ENCODE data around the gene DPYSL3.

Gene DPYSL3

GRCh38 chr5:147360816-147361215 lies 149.1 kb downstream of the DPYSL3 start:
- DNase-seq = no peak

DNA sequence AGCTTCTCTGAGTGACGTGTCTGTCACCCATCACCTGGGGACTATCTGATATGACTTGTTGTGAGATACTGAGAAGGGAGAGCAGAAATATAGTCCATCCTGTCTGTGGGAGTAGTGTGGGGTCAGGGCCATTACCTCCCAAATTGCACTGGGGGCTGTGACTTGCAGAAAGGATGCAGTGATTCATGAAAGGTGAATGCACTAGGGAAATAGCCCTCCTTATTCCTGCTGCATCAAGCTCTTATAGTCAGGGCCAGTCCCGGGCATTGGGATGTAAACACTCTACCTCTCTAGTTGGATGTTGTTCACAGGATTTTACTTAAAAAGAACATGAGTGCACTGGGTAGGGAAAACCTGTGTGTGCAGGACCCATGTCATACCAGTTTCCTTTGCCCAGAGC lies 150.3 kb downstream of the DPYSL3 start:
- no peak for DNase-seq

DNA sequence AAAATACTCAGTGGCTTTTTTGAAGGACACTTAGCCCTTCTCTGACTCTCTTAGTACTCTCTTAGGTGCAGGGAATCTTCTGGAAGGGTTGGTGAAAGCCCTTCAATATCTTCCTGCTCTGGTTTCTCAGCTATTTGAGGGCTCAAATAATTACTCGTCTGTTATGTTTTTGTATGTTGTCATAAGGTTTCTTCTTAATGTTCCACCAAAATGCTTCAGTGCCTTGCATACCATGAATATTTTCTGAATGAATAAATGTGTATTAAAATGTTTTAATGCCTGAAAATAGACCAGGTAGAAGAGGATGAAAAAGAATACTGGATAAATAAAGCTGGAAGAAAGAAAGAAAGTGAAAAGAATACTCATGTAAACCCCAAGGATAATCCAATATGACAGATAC lies 150.8 kb downstream of the DPYSL3 start:
- DNase-seq = no peak

DNA sequence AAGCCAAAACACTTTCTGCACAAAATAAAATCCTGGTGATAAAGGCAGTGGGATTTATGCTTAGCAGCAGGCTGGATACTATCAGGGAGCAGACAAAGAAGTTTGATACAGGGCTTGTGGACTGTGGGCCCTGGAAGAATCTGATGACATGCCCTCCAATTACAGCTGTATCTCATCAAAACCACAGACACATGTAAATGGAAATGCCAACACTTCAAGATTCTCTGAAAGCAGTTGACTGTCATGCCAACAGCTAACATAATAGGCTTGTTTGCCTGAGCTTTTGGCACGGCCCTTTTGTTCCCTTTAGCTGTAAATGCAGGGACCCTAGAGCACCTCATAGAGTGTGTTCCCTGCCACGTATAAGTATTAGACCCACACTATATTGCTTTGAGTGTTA lies 160.6 kb downstream of the DPYSL3 start:
- no peak for DNase-seq

- DNase-seq = no peak
Observed at GRCh38 chr5:147348451-147348850, 161.4 kb downstream of the DPYSL3 start.

- DNase-seq = no peak
Observed at GRCh38 chr5:147348046-147348445, 161.8 kb downstream of the DPYSL3 start.

GRCh38 chr5:147346006-147346561 lies 163.8 kb downstream of the DPYSL3 start:
- no peak for DNase-seq

GRCh38 chr5:147344861-147345260 lies 165.0 kb downstream of the DPYSL3 start:
- no peak for DNase-seq

DNA sequence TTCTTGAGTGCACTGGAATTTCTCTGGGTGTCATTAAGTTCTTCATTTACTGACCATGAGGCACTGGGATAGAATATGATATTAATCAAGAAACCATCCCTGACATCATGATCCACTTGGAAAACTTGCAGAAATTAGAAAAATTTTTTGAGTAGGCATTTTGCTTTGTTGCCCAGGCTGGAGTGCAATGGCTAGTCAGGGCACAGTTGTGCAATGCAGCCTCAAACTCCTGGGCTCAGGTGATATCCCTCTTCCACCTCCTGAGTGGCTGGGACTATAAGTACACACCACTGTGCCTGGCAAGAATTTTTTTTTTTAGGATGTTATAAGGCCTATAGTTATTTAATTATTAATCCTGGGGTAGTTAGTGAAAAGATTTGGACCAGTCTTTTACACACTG lies 168.5 kb downstream of the DPYSL3 start:
- no peak for DNase-seq

- no peak for DNase-seq
Observed at GRCh38 chr5:147340941-147341340, 168.9 kb downstream of the DPYSL3 start.
